ENCODE data around the gene ABHD12. TPM values are rescaled to one million over a fixed set of nuclear protein-coding genes. Genes with fewer than 3 reads are reported as not detected.

ABHD12 gene
- total RNA-seq, 2 experiments from 2014 or later = 28.7 to 31.1 TPM

GRCh38 chr20:25378884-25379733, 11.5 kb downstream of the ABHD12 start:
- CTCF ChIA-PET = no interaction called here
- ATAC-seq = no peak
- no peak overlapping the region for H3K27ac Mint-ChIP-seq
- no peaks in the 10 kb centered on the region for H3K27me3 Mint-ChIP-seq (ENCODE audit: low read depth)
- no peaks in the 10 kb centered on the region for H3K9me3 Mint-ChIP-seq (ENCODE audit: insufficient read depth)
- POLR2A ChIA-PET = no interaction called here
- H3K4me3 Mint-ChIP-seq = no peak overlapping the region
- DNase-seq = no peak
- peaks cover 12% of the 10 kb centered on the region for H3K36me3 Mint-ChIP-seq (ENCODE audit: low read depth)
- peaks cover 6% of the 10 kb centered on the region for H3K4me1 Mint-ChIP-seq (ENCODE audit: low read depth)

GRCh38 chr20:25378189-25378883, 12.3 kb downstream of the ABHD12 start:
- DNase-seq = no peak
- Mint-ChIP-seq H3K36me3 (ENCODE audit: low read depth) (peaks cover 15% of the 10 kb centered on the region), H3K27ac (no peak overlapping the region), H3K4me1 (ENCODE audit: low read depth) (peaks cover 6% of the 10 kb centered on the region), H3K4me3 (no peak overlapping the region), H3K9me3 (ENCODE audit: insufficient read depth) (no peaks in the 10 kb centered on the region), H3K27me3 (ENCODE audit: low read depth) (no peaks in the 10 kb centered on the region)
- ChIA-PET CTCF (no interaction called here), POLR2A (no interaction called here)
- ATAC-seq = no peak

- H3K36me3 Mint-ChIP-seq (ENCODE audit: low read depth) = peaks cover 14% of the 10 kb centered on the region
- H3K27ac Mint-ChIP-seq = no peak overlapping the region
- H3K4me1 Mint-ChIP-seq (ENCODE audit: low read depth) = peaks cover 2% of the 10 kb centered on the region
- ATAC-seq (no peak), DNase-seq (no peak)
- H3K9me3 Mint-ChIP-seq (ENCODE audit: insufficient read depth) = no peaks in the 10 kb centered on the region
- POLR2A ChIA-PET = no interaction called here
- no peak overlapping the region for H3K4me3 Mint-ChIP-seq
- H3K27me3 Mint-ChIP-seq (ENCODE audit: low read depth) = no peaks in the 10 kb centered on the region
- CTCF ChIA-PET = no interaction called here
Measured at GRCh38 chr20:25376886-25377285, 13.7 kb downstream of the ABHD12 start.

- Mint-ChIP-seq H3K27me3 (ENCODE audit: low read depth) (no peaks in the 10 kb centered on the region), H3K36me3 (ENCODE audit: low read depth) (peaks cover 13% of the 10 kb centered on the region), H3K27ac (no peak overlapping the region), H3K4me1 (ENCODE audit: low read depth) (peaks cover 2% of the 10 kb centered on the region), H3K9me3 (ENCODE audit: insufficient read depth) (no peaks in the 10 kb centered on the region), H3K4me3 (no peak overlapping the region)
- POLR2A ChIA-PET = no interaction called here
- ATAC-seq = no peak
- DNase-seq = no peak
- CTCF ChIA-PET = no interaction called here
Measured at GRCh38 chr20:25376236-25376635, 14.4 kb downstream of the ABHD12 start.

DNA sequence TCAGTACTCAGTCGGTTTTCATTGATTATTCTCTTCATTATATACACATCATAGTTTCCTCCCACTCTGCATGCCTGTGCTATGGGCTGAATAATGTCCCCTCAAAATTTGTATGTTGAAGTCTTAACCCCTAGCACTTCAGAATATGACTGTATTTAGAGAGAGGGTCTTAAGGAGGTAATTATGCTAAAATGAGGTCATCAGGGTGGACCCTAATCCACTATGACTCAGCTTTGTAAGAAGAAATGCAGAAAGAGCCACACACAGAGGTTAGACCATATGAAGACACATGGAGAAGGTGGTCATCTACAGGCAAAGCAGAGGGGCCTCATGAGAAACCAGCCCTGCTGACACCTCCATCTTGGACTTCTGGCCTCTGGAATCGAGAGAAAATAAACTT, 15.8 kb downstream of the ABHD12 start:
- no peak overlapping the region for H3K4me3 Mint-ChIP-seq
- peaks cover 2% of the 10 kb centered on the region for H3K4me1 Mint-ChIP-seq (ENCODE audit: low read depth)
- no peaks in the 10 kb centered on the region for H3K9me3 Mint-ChIP-seq (ENCODE audit: insufficient read depth)
- ChIA-PET POLR2A (no interaction called here), CTCF (no interaction called here)
- no peak for ATAC-seq
- no peaks in the 10 kb centered on the region for H3K27me3 Mint-ChIP-seq (ENCODE audit: low read depth)
- DNase-seq = no peak
- H3K36me3 Mint-ChIP-seq (ENCODE audit: low read depth) = peaks cover 15% of the 10 kb centered on the region
- H3K27ac Mint-ChIP-seq = no peak overlapping the region

GRCh38 chr20:25372584-25373336, 17.9 kb downstream of the ABHD12 start:
- Mint-ChIP-seq H3K4me3 (no peak overlapping the region), H3K27me3 (ENCODE audit: low read depth) (no peaks in the 10 kb centered on the region), H3K9me3 (ENCODE audit: insufficient read depth) (no peaks in the 10 kb centered on the region), H3K4me1 (ENCODE audit: low read depth) (no peaks in the 10 kb centered on the region), H3K27ac (no peak overlapping the region), H3K36me3 (ENCODE audit: low read depth) (peaks cover 20% of the 10 kb centered on the region)
- POLR2A ChIA-PET = no interaction called here
- ATAC-seq (no peak), DNase-seq (no peak)
- CTCF ChIA-PET = no interaction called here

GRCh38 chr20:25369971-25370370, 20.7 kb downstream of the ABHD12 start:
- POLR2A ChIA-PET = no interaction called here
- ATAC-seq (no peak), DNase-seq (no peak)
- Mint-ChIP-seq H3K27ac (no peak overlapping the region), H3K4me1 (ENCODE audit: low read depth) (no peaks in the 10 kb centered on the region), H3K27me3 (ENCODE audit: low read depth) (no peaks in the 10 kb centered on the region), H3K9me3 (ENCODE audit: insufficient read depth) (no peaks in the 10 kb centered on the region), H3K36me3 (ENCODE audit: low read depth) (peaks cover 20% of the 10 kb centered on the region), H3K4me3 (no peak overlapping the region)
- CTCF ChIA-PET = no interaction called here

- Mint-ChIP-seq H3K27ac (no peak overlapping the region), H3K27me3 (ENCODE audit: low read depth) (no peaks in the 10 kb centered on the region), H3K4me1 (ENCODE audit: low read depth) (no peaks in the 10 kb centered on the region), H3K36me3 (ENCODE audit: low read depth) (peaks cover 18% of the 10 kb centered on the region), H3K4me3 (no peak overlapping the region), H3K9me3 (ENCODE audit: insufficient read depth) (peaks cover under 1% of the 10 kb centered on the region)
- DNase-seq (no peak), ATAC-seq (no peak)
- CTCF ChIA-PET = no interaction called here
- POLR2A ChIA-PET = no interaction called here
Measured at GRCh38 chr20:25369529-25369928, 21.1 kb downstream of the ABHD12 start.

- H3K9me3 Mint-ChIP-seq (ENCODE audit: insufficient read depth) = peaks cover 6% of the 10 kb centered on the region
- ChIA-PET POLR2A (no interaction called here), CTCF (no interaction called here)
- H3K4me1 Mint-ChIP-seq (ENCODE audit: low read depth) = no peaks in the 10 kb centered on the region
- no peak overlapping the region for H3K27ac Mint-ChIP-seq
- peaks cover 23% of the 10 kb centered on the region for H3K36me3 Mint-ChIP-seq (ENCODE audit: low read depth)
- no peaks in the 10 kb centered on the region for H3K27me3 Mint-ChIP-seq (ENCODE audit: low read depth)
- no peak for ATAC-seq
- no peak overlapping the region for H3K4me3 Mint-ChIP-seq
- DNase-seq = no peak
Measured at GRCh38 chr20:25368976-25369375, 21.7 kb downstream of the ABHD12 start.

DNA sequence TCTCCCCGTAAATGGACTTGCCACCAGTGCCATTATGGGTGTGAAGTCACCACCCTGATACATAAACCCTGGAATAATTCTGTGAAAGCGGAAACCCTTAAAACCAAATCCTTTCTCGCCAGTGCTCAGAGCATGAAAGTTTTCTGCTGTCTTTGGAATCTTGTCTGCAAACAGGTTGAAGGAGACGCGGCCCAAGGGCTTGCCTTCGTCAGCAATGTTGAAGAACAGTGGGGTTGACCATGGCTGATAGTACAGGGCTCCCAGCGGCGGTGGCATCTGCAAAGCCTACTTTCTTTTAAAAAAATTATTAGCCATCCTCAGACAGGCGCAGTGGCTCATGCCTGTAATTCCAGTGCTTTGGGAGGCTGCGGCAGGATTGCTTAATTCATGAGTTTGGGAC, 22.1 kb downstream of the ABHD12 start:
- Mint-ChIP-seq H3K27ac (no peak overlapping the region), H3K27me3 (ENCODE audit: low read depth) (no peaks in the 10 kb centered on the region), H3K9me3 (ENCODE audit: insufficient read depth) (peaks cover 6% of the 10 kb centered on the region), H3K4me3 (no peak overlapping the region), H3K36me3 (ENCODE audit: low read depth) (peaks cover 23% of the 10 kb centered on the region), H3K4me1 (ENCODE audit: low read depth) (no peaks in the 10 kb centered on the region)
- DNase-seq = no peak
- CTCF ChIA-PET = no interaction called here
- POLR2A ChIA-PET = no interaction called here
- no peak for ATAC-seq

DNA sequence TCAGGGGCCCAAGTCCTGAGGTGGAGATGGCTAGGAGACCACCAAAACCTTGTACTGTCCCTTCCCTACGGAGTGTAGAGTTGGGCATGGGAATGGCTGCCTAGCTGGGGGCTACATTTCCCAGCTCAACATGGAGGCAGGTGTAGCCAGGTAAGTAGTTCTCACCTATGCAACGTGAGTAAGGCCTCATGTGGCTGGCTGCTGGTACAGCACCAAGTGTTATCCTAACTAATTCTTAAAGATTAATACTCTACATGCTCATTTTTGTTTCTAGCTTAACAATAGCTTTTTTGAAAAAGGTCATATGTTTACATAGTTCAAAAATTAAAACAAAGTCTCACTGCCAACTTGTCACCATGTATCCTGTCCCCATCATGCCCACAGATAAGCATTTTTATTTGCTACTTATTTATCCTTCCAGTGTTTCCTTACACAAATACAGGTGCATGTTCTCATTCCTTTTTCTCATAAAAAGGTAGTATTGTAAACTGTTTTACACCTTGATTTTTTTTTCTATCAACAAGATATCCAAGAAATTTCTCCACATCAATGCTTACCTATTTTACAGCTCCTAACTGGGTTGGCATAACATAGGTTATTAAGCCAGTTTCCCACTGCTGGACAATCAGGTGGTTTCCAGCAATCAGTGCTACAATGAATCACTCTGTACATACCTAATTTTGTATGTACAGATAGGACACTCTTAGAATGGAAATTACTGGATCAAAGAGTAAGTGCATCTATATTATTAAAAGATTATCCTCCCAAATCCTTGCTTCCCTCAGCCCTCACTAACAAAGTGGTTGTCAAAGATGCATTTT, 25.5 kb downstream of the ABHD12 start:
- H3K27ac Mint-ChIP-seq = no peak overlapping the region

More for the DNA sequence above, 25.5 kb downstream of the ABHD12 start:
- Mint-ChIP-seq H3K36me3 (ENCODE audit: low read depth) (peaks cover 15% of the 10 kb centered on the region), H3K4me1 (ENCODE audit: low read depth) (peaks cover 6% of the 10 kb centered on the region), H3K27me3 (ENCODE audit: low read depth) (no peaks in the 10 kb centered on the region), H3K4me3 (no peak overlapping the region), H3K9me3 (ENCODE audit: insufficient read depth) (peaks cover 6% of the 10 kb centered on the region)
- ATAC-seq (no peak), DNase-seq (no peak)
- ChIA-PET CTCF (no interaction called here), POLR2A (no interaction called here)
